Fibroblast of the aortic adventitia (primary cell): ENCODE results near the gene SP2. TPM values are rescaled to one million over a fixed set of nuclear protein-coding genes. Genes with fewer than 3 reads are reported as not detected.

Experiments
- DNase-seq: peaks from one replicate; pipeline ENCODE4 v3.0.0-alpha.2; 2010; ENCODE audit warnings: low read depth
- H3K4me3 ChIP-seq: 2 replicates; pipeline ENCODE4 v1.5.1; 2011; ENCODE audit warnings: low read depth, mild to moderate bottlenecking, control low read depth, low read length, moderate library complexity
- total RNA-seq: library from RNA; depleted of rRNA; stranded (reverse); fragments of >200 nt; gene quantifications from 2 replicates; pipeline ENCODE4 v1.2.3, GENCODE V29; 2012; ENCODE audit warnings: low replicate concordance
- TF ChIP-seq, protein P1 (sequence below): IDR thresholded peaks from 2 replicates; pipeline ENCODE4 v1.5.1; 2011; ENCODE audit warnings: mild to moderate bottlenecking, low read length, control low read depth, inconsistent platforms; ENCODE audit not compliant: insufficient read depth

Gene SP2
- total RNA-seq, 1 donor: 3.7 TPM

DNA sequence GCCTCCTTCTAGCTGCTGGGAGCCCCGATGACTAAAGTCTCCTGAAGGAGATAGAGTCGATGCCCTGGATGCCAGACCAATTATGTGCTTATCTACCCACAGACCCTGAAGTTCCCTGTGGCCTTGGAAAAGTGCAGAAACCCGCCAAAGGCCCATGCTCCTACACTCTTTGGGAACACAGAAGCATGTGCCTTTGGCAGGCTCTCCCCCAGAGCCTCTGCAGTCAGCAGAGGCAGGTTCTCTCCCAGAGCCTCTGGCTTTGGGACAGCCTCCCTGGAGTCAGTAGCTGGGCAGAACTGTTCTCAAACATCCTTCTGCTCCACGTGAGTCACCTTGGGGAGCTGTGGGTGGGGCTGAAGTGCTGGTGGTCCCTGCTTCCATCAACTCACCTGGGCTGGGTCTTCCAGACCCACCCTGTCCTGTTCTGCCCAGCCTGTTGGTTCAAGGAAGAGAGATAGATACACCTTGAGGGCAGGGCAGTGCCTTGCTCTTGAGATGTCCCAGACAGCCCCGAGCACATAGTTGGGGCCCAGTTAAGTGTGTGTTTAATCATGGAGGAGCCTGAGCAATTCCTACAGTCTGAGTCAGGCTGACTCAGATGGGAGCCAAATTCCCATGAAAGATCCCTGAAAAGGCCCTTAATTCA is 71.7 kb downstream of the SP2 start:
- TF ChIP-seq, protein P1, sequence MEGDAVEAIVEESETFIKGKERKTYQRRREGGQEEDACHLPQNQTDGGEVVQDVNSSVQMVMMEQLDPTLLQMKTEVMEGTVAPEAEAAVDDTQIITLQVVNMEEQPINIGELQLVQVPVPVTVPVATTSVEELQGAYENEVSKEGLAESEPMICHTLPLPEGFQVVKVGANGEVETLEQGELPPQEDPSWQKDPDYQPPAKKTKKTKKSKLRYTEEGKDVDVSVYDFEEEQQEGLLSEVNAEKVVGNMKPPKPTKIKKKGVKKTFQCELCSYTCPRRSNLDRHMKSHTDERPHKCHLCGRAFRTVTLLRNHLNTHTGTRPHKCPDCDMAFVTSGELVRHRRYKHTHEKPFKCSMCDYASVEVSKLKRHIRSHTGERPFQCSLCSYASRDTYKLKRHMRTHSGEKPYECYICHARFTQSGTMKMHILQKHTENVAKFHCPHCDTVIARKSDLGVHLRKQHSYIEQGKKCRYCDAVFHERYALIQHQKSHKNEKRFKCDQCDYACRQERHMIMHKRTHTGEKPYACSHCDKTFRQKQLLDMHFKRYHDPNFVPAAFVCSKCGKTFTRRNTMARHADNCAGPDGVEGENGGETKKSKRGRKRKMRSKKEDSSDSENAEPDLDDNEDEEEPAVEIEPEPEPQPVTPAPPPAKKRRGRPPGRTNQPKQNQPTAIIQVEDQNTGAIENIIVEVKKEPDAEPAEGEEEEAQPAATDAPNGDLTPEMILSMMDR: no peak

DNA sequence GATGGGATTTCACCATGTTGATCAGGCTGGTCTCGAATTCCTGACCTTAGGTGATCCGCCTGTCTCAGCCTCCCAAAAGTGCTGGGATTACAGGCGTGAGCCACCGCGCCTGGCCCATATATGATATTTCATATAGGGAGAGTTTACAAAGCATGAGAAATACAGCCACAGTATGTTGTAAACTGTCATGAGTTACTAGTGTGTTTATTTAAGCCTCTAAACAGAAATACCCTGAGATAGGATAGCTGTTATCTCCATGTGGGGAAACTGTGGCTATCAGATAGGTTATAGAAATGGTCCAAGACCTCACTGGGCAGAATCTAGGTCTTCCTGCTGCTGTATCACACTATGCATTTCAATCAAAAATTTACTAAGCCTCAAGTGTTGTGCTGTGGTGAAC is 72.8 kb downstream of the SP2 start:
- no peak overlapping the region for H3K4me3 ChIP-seq
- no peak for DNase-seq
- TF ChIP-seq, protein P1: no peak

More for the DNA sequence above, 71.7 kb downstream of the SP2 start:
- peak; percentile 87 for DNase-seq
- no peak overlapping the region for H3K4me3 ChIP-seq

DNA sequence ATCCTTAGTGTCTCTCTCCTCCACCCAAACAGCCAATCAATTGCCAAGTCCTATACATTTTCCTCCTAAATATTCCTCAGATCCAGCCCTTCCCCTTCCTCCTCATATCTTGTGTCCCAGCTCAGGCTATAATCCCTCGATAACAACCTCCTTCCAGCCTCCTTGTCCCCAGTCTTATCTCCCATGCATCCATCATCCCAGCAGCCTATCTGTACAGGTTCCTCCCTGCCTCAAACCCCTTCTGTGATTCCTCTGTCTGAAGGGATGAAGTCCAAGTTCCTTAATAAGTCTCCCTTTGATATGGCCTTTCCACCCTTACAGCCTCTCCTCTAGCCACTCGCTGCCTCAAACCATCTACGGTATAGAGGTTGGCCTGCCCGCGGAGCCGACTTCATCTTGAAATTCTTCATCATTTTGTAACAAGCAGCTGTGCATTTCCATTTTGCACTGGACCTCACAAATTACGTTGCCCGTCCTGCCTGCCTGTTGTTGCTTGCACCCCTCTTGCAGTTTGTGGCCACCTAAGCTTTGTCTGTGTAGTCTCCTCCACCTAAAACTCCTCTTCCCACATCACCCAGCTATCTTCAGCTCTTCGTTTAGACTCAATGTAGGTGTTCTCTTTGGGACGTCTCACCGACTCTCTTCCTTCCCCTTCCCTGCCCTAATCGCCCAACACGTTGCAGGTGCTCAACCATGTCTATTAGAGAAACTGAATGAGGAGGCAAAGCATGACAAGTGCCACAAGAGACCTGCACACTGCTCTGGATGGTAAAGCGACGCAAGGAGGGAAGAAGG is 74.1 kb downstream of the SP2 start:
- DNase-seq: no peak
- TF ChIP-seq, protein P1: no peak

DNA sequence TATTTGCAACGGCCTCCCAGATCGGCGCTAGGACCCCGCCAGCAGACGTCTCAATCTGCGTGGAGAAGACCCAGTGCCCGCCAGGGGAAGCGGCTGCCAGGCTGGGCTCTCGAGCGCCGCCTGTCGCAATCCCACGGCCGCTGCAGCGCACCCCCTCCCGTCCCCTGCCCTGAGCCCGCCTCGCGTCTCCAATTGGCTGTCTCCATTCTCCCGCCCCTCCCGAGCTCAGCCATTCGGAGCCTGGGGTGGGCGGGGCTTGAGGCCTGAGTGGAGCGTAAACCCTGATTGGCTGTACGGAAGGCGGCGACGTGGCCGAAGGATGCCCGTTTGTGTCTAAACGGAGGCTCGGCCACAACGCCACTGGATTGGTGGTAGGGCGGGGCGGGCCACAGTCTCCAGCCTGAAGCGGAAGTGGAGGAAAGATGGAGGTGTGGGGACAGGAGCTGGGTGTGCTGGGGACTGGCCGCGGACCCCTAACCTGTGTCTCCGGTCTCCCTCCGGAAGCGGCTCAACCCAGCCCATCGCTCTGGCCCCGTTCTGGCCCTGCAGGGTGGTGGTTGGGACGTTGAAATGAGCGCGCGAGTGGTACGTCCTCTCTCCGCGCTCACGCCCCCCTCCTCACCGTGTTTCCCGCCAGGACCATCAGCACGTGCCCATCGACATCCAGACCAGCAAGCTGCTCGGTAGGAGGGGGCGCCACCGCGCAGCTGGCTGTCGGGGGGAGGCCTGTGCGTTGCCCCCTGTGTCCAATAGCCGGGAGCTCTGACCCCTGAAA is 74.9 kb downstream of the SP2 start, which contains the start of gene CDK5RAP3:
TSS of gene CDK5RAP3 (plus strand) at position 389 of the 775 bp plus-strand sequence. CDS start at position 423, 34 bp downstream.
- TF ChIP-seq, protein P1: peak; percentile 95
- peak within 1 kb of the TSS; percentile 99 for H3K4me3 ChIP-seq
- peak; percentile 98 for DNase-seq

More for the DNA sequence above, 74.1 kb downstream of the SP2 start:
- peak overlapping the region; percentile 52 for H3K4me3 ChIP-seq

DNA sequence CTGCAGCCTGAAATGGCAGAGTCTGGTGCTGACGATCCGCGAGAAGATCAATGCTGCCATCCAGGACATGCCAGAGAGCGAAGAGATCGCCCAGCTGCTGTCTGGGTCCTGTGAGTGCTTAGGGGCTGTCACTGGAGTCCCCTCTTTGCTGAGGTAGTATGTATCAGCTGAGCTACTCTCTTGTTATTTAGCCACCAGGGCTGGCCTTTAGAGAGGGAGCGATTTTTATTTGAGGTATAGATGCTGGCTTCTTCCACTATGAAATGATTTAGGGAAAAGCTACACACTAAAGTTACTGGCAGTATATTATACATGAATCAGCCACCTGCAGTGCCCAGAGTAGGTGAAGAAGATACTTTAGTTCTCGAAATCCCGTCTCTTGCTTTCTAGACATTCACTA is 77.5 kb downstream of the SP2 start:
- TF ChIP-seq, protein P1: no peak
- no peak for DNase-seq
- H3K4me3 ChIP-seq: no peak overlapping the region

DNA sequence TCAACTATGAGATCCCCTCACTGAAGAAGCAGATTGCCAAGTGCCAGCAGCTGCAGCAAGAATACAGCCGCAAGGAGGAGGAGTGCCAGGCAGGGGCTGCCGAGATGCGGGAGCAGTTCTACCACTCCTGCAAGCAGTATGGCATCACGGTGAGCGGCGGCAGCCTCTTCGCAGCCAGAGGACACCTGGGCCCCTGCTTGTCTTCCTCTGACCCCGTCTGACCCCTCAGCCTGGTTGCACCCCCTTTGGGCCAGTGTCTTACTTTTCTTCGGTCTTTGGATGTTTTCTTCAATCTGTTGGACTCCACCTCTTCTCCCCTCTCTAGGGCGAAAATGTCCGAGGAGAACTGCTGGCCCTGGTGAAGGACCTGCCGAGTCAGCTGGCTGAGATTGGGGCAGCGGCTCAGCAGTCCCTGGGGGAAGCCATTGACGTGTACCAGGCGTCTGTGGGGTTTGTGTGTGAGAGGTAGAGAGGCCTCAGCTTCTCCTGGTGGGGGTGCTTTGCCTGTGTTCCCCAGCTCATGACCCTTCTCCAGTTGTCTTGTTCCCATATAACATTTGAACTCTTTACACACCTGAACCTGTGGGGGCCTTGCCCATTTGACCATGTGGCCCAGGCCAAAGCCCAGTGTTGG is 79.3 kb downstream of the SP2 start:
- DNase-seq: no peak
- H3K4me3 ChIP-seq: no peak overlapping the region
- TF ChIP-seq, protein P1: no peak
